SU-DHL-6 (cell line): ENCODE measurements around the gene GARRE1.

Experiments used
- H2AFZ ChIP-seq: fragments of 200-600 bp; sonication (generic); 2 replicates; pipeline ENCODE4 v1.6.1; 2014; ENCODE audit warnings: low read depth, mild to moderate bottlenecking, moderate library complexity, mixed read lengths, antibody characterized with exemption, low read length; ENCODE audit not compliant: severe bottlenecking
- H3F3A ChIP-seq: fragments of 200-600 bp; shearing (Covaris generic); 2 replicates; pipeline ENCODE4 v1.6.0; 2016; ENCODE audit warnings: antibody characterized with exemption, mild to moderate bottlenecking; ENCODE audit not compliant: insufficient read depth
- H3K27ac ChIP-seq: fragments of 200-600 bp; sonication (generic); 2 replicates; pipeline ENCODE4 v1.5.1; 2016; ENCODE audit warnings: low read depth, mild to moderate bottlenecking, low read length, moderate library complexity, mixed read lengths
- H3K27me3 ChIP-seq: fragments of 200-600 bp; sonication (generic), shearing (Covaris generic); 2 replicates; pipeline ENCODE4 v1.6.0; 2014; ENCODE audit warnings: mild to moderate bottlenecking, low read length
- H3K36me3 ChIP-seq: fragments of 200-600 bp; sonication (generic); 2 replicates; pipeline ENCODE4 v1.6.1; 2014; ENCODE audit warnings: mild to moderate bottlenecking, low read length, mixed read lengths
- H3K4me2 ChIP-seq: fragments of 300-600, 200-600 bp; shearing (Covaris generic), sonication (generic); 2 replicates; pipeline ENCODE4 v1.6.0; 2014; ENCODE audit warnings: low read length, low read depth, mild to moderate bottlenecking; ENCODE audit not compliant: poor library complexity, severe bottlenecking
- H3K4me3 ChIP-seq: fragments of 200-600 bp; sonication (generic); 2 replicates; pipeline ENCODE4 v1.5.1; 2014; ENCODE audit warnings: antibody characterized with exemption, low read length, mild to moderate bottlenecking, mixed read lengths; ENCODE audit not compliant: insufficient read depth, poor library complexity, severe bottlenecking
- H3K79me2 ChIP-seq: fragments of 200-600 bp; sonication (generic); 2 replicates; pipeline ENCODE4 v1.6.1; 2014; ENCODE audit warnings: mild to moderate bottlenecking, low read length, moderate library complexity; ENCODE audit not compliant: insufficient read depth
- H3K9ac ChIP-seq: fragments of 200-600 bp; sonication (generic); 2 replicates; pipeline ENCODE4 v1.7.0; 2014; ENCODE audit warnings: mild to moderate bottlenecking, low read length
- H3K9me2 ChIP-seq: fragments of 200-600 bp; sonication (generic); replicated peaks from 2 replicates; pipeline ENCODE4 v1.6.1; 2014; ENCODE audit warnings: low read length; ENCODE audit not compliant: insufficient read depth
- H3K9me3 ChIP-seq: fragments of 200-600 bp; sonication (generic); 2 replicates; pipeline ENCODE4 v1.6.1; 2014; ENCODE audit warnings: low read length, mixed read lengths; ENCODE audit not compliant: insufficient read depth
- H4K20me1 ChIP-seq: fragments of 200-600 bp; sonication (generic); 2 replicates; pipeline ENCODE4 v1.6.1; 2014; ENCODE audit warnings: low read depth, mild to moderate bottlenecking, antibody characterized with exemption, low read length, moderate library complexity, mixed read lengths
- EZH2phosphoT487 ChIP-seq: fragments of 200-600 bp; sonication (generic), shearing (Covaris generic); conservative IDR thresholded peaks from 2 replicates; pipeline ENCODE4 v1.6.1; 2018; ENCODE audit warnings: mild to moderate bottlenecking, antibody characterized with exemption, low read length, moderate library complexity, mixed read lengths
- TF ChIP-seq, protein P1 (sequence below): fragments of 200-600 bp; sonication (generic); IDR thresholded peaks from one replicate; pipeline ENCODE4 v1.5.1; 2017; ENCODE audit warnings: antibody characterized with exemption, mild to moderate bottlenecking, low read length, moderate library complexity; ENCODE audit not compliant: insufficient read depth, poor library complexity, severe bottlenecking

GARRE1 gene

DNA sequence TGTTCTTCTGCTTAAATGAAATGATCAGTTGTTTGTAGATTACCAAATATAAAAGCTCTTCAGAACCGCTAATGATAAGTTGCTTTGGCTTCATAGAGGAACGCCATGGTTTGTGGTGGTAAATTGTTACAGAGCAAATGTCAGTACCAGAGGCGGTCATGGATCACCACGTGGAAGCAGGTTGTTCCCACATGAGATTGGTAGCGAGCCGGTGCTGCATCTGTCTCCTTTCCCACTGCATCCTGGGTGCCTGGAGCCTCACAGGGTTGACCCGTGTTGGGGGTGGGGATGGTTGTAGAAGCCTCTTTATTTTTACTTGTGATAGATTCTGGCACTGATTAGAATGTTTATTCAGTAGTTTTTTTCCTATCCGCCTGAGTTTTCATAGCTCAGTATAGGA, 14.7 kb downstream of the GARRE1 start:
- no peaks in the 10 kb centered on the region for H3K9me3 ChIP-seq
- peak overlapping the region; percentile 34 for H3K9ac ChIP-seq
- peaks cover 30% of the 10 kb centered on the region for H3K79me2 ChIP-seq
- peak overlapping the region; percentile 44 for H3K4me3 ChIP-seq
- TF ChIP-seq, protein P1, sequence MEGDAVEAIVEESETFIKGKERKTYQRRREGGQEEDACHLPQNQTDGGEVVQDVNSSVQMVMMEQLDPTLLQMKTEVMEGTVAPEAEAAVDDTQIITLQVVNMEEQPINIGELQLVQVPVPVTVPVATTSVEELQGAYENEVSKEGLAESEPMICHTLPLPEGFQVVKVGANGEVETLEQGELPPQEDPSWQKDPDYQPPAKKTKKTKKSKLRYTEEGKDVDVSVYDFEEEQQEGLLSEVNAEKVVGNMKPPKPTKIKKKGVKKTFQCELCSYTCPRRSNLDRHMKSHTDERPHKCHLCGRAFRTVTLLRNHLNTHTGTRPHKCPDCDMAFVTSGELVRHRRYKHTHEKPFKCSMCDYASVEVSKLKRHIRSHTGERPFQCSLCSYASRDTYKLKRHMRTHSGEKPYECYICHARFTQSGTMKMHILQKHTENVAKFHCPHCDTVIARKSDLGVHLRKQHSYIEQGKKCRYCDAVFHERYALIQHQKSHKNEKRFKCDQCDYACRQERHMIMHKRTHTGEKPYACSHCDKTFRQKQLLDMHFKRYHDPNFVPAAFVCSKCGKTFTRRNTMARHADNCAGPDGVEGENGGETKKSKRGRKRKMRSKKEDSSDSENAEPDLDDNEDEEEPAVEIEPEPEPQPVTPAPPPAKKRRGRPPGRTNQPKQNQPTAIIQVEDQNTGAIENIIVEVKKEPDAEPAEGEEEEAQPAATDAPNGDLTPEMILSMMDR = no peak
- no peak for TF ChIP-seq EZH2phosphoT487
- no peaks in the 10 kb centered on the region for H3K9me2 ChIP-seq
- no peaks in the 10 kb centered on the region for H4K20me1 ChIP-seq
- H3K4me2 ChIP-seq = peak overlapping the region; percentile 74
- H3K27me3 ChIP-seq = no peaks in the 10 kb centered on the region
- H2AFZ ChIP-seq = peak overlapping the region; percentile 18
- H3K36me3 ChIP-seq = no peaks in the 10 kb centered on the region
- H3K27ac ChIP-seq = peak overlapping the region; percentile 96
- H3F3A ChIP-seq = peaks cover 37% of the 10 kb centered on the region

DNA sequence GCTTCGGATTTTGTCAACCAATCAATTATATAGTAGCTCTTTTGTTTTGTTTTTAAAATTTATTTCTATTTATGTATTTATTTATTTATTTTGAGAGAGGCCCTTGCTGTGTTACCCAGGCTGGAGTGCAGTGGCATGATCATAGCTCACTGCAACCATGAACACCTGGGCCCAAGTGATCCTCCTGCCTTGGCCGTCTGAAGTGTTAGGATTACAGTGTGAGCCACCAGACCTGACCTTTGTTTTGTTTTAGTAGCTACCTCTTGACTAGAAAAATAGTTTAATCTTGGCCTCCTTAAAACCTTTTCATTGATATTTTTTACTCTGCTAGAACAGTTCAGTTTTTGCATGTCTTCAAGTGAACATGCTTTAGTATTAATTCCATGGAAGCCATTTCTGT, 15.1 kb downstream of the GARRE1 start:
- H2AFZ ChIP-seq = no peak overlapping the region
- H3K79me2 ChIP-seq = peaks cover 30% of the 10 kb centered on the region
- H3K4me2 ChIP-seq = peak overlapping the region; percentile 74

DNA sequence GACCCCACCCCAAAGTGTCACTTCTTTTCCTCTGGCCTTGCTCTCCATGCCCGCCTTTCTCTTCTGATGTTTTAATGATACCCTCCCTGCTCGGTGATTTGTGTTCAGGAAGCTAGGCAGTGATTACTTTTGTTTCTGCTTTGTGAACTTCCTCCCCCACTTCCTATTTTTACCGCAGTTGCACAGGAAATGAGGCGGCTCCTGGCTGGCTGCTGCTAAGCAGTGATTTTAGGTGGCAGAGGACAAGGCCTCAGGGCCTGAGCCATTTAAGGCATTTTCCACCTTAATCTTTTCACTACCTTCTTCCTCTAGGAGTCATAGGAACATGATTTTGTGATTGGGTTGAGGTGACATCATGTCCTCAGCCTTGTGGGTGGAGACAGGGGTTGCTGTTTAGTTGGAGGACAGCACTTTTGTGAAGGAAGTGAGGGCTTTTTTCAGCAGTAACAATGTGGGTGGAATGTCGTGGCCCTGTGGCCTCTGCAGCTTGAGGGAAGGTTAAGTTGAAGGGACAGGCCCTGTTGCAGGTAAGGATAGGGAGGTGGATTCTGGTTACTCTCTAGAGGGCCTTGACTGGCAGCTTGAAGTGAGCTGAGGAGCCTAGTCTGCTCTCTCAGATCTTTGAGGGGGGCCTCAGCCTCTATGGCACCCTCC, 15.7 kb downstream of the GARRE1 start:
- TF ChIP-seq, protein P1 = no peak
- peaks cover 33% of the 10 kb centered on the region for H3K79me2 ChIP-seq
- H3K9ac ChIP-seq = peak overlapping the region; percentile 64

More for the DNA sequence above, 15.1 kb downstream of the GARRE1 start:
- peak overlapping the region; percentile 64 for H3K9ac ChIP-seq
- peak overlapping the region; percentile 96 for H3K27ac ChIP-seq
- no peaks in the 10 kb centered on the region for H3K27me3 ChIP-seq
- peak overlapping the region; percentile 44 for H3K4me3 ChIP-seq
- TF ChIP-seq EZH2phosphoT487 = no peak
- TF ChIP-seq, protein P1 = no peak
- H3K9me2 ChIP-seq = no peaks in the 10 kb centered on the region
- H3F3A ChIP-seq = peaks cover 37% of the 10 kb centered on the region
- no peaks in the 10 kb centered on the region for H3K9me3 ChIP-seq
- no peaks in the 10 kb centered on the region for H3K36me3 ChIP-seq
- H4K20me1 ChIP-seq = no peaks in the 10 kb centered on the region

More for the DNA sequence above, 15.7 kb downstream of the GARRE1 start:
- Histone ChIP-seq H4K20me1 (no peaks in the 10 kb centered on the region), H3F3A (peaks cover 37% of the 10 kb centered on the region), H3K27me3 (no peaks in the 10 kb centered on the region), H3K27ac (peak overlapping the region; percentile 96), H3K4me3 (peak overlapping the region; percentile 44), H3K9me3 (no peaks in the 10 kb centered on the region), H3K36me3 (no peaks in the 10 kb centered on the region), H2AFZ (peak overlapping the region; percentile 38), H3K9me2 (no peaks in the 10 kb centered on the region), H3K4me2 (peak overlapping the region; percentile 74)
